ENCODE data around the gene ITPR1.

- TF ChIP-seq CTCF (IDR thresholded peaks at IDR 0.05) (no peak), POLR2A (IDR thresholded peaks at IDR 0.05) (no peak)
Measured at GRCh38 chr3:4493941-4494894, 1.1 kb downstream of the ITPR1 start.

All from thyroid gland (tissue), 4 donors.